ENCODE measurements around the gene FGD6.
"Not testable (repeated sequence)": the region's sequence is repeated elsewhere in the genome, so short reads cannot be mapped to it uniquely, and the experiment has no call there.

Gene FGD6

GRCh38 chr12:95173392-95174251 lies 43.6 kb downstream of the FGD6 start:
- DNase-seq: peak in 1 of 2 experiments; percentile 43

GRCh38 chr12:95169368-95169767 lies 47.9 kb downstream of the FGD6 start:
- no peak for DNase-seq

GRCh38 chr12:95168746-95169145 lies 48.5 kb downstream of the FGD6 start:
- DNase-seq: no peak

GRCh38 chr12:95164656-95165055 lies 52.6 kb downstream of the FGD6 start:
- no peak for DNase-seq

- no peak for DNase-seq
These were observed 58.3 kb downstream of the FGD6 start for GRCh38 chr12:95158919-95159318.

GRCh38 chr12:95151821-95152220 lies 65.4 kb downstream of the FGD6 start:
- DNase-seq: no peak

- DNase-seq: no peak
These were observed 65.9 kb downstream of the FGD6 start for GRCh38 chr12:95151406-95151805.

GRCh38 chr12:95150501-95150900 lies 66.8 kb downstream of the FGD6 start:
- DNase-seq: no peak

GRCh38 chr12:95147866-95148265 lies 69.4 kb downstream of the FGD6 start:
- DNase-seq: no peak

- no peak for DNase-seq
These were observed 70.5 kb downstream of the FGD6 start for GRCh38 chr12:95146769-95147168.

GRCh38 chr12:95143621-95144205 lies 73.6 kb downstream of the FGD6 start:
- no peak for DNase-seq

- DNase-seq: no peak
These were observed 74.7 kb downstream of the FGD6 start for GRCh38 chr12:95142431-95143151.

- no peak for DNase-seq
These were observed 76.0 kb downstream of the FGD6 start for GRCh38 chr12:95141310-95141709.

GRCh38 chr12:95138031-95138430 lies 79.2 kb downstream of the FGD6 start:
- DNase-seq: not testable (repeated sequence)

- no peak for DNase-seq
These were observed 80.7 kb downstream of the FGD6 start for GRCh38 chr12:95136598-95136997.

GRCh38 chr12:95134085-95134484 lies 83.2 kb downstream of the FGD6 start:
- DNase-seq: no peak

GRCh38 chr12:95131589-95132340 lies 85.5 kb downstream of the FGD6 start:
- DNase-seq: no peak

- no peak for DNase-seq
These were observed 87.2 kb downstream of the FGD6 start for GRCh38 chr12:95130096-95130495.

- no peak for DNase-seq
These were observed 88.2 kb downstream of the FGD6 start for GRCh38 chr12:95129115-95129514.

GRCh38 chr12:95126736-95127135 lies 90.5 kb downstream of the FGD6 start:
- DNase-seq: no peak

- DNase-seq: no peak
These were observed 91.2 kb downstream of the FGD6 start for GRCh38 chr12:95126076-95126475.

- DNase-seq: no peak
These were observed 93.2 kb downstream of the FGD6 start for GRCh38 chr12:95124106-95124505.

- no peak for DNase-seq
These were observed 98.5 kb downstream of the FGD6 start for GRCh38 chr12:95118788-95119179.

Measured in NCI-H446 (cell line).